Testis (tissue), 2 donors: ENCODE measurements around the gene KLK12.

Source experiments
- CTCF ChIP-seq, 3 experiments: fragments of 450-650 bp in 2 of 3; fragments of 200-600 bp in 1 of 3; sonication (generic) in 1 of 3; IDR thresholded peaks; one replicate each; pipeline ENCODE4 v1.5.1; 2016 to 2019; ENCODE audit warnings: antibody characterized with exemption in 3 of 3, mild to moderate bottlenecking in 2 of 3, moderate library complexity in 1 of 3
- POLR2A ChIP-seq: fragments of 450-650 bp; IDR thresholded peaks from one replicate; pipeline ENCODE4 v1.6.1; 2017; ENCODE audit warnings: antibody characterized with exemption, mild to moderate bottlenecking, moderate library complexity

DNA sequence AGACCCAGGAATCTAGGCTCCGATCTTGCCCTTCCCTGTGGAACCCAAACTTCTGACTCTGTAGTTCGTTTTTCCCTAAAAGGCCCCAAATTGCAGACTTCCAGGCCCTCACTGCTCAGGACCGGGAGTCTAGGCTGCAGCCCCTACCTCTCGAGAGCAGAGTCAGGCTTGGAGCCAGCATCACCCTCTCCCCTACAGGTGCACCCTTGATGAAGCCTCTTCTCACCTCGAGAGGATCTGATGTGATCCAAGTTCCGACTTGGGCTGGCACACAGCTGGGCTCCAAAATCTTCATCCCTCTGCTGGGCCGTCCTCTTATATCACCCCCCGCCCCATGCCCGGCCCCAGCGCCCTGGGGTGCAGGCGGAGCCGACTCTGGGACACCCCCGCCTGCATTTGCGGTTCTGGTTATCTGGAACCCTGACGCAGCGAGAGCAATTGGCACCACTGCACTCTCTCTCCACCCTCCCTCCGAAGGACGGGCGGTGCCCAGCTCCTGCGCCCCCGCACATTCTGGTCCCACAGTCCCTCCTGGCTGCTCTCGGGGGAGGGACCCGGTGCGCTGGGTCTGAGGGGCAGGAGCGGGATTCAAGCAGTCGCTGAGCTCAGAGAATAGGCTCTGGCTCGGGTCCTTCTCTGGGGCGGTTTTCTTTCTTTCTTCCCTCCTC, 51.0 kb downstream of the KLK12 start, which contains the start of gene KLK7:
- TF ChIP-seq POLR2A (no peak), CTCF (IDR thresholded peaks at IDR 0.05) (no peak)
